Neural crest cell (in vitro differentiated cells): ENCODE results near the gene DUSP19. TPM values are rescaled to one million over a fixed set of nuclear protein-coding genes. Genes with fewer than 3 reads are reported as not detected.

ENCODE experiments used
- DNase-seq: peaks from one replicate; pipeline ENCODE4 v3.0.0; 2021; ENCODE audit warnings: low read depth, mixed read lengths, low spot score
- H3K27ac Mint-ChIP-seq: one replicate; pipeline ENCODE4 v1.8.0; 2021; ENCODE audit warnings: mild to moderate bottlenecking, mixed read lengths; ENCODE audit not compliant: unreplicated experiment
- H3K27me3 Mint-ChIP-seq: 2 replicates; pipeline ENCODE4 v1.8.0; 2021; ENCODE audit warnings: low read depth, mild to moderate bottlenecking, mixed read lengths
- H3K36me3 Mint-ChIP-seq: 2 replicates; pipeline ENCODE4 v1.8.0; 2021; ENCODE audit warnings: low read depth, mild to moderate bottlenecking, mixed read lengths
- H3K4me1 Mint-ChIP-seq: 2 replicates; pipeline ENCODE4 v1.8.0; 2021; ENCODE audit warnings: mixed read lengths
- H3K4me3 Mint-ChIP-seq: one replicate; pipeline ENCODE4 v1.8.0; 2021; ENCODE audit warnings: mild to moderate bottlenecking, mixed read lengths
- H3K9me3 Mint-ChIP-seq: 2 replicates; pipeline ENCODE4 v1.8.0; 2021; ENCODE audit warnings: mixed read lengths
- total RNA-seq: library from RNA; stranded (reverse); gene quantifications from 2 replicates; pipeline ENCODE4 v1.2.1, GENCODE V29; 2021
- TF ChIP-seq, protein P1 (sequence below): fragments of 200-600 bp; sonication (generic); conservative IDR thresholded peaks from 2 replicates; pipeline ENCODE4 v1.5.0; 2021; ENCODE audit warnings: antibody characterized with exemption, mild to moderate bottlenecking

DUSP19 gene
- total RNA-seq, 1 donor from 2014 or later = 3.5 TPM

GRCh38 chr2:183089192-183089851 is 10.8 kb downstream of the DUSP19 start:
- no peak for DNase-seq
- H3K4me1 Mint-ChIP-seq = no peaks in the 10 kb centered on the region

DNA sequence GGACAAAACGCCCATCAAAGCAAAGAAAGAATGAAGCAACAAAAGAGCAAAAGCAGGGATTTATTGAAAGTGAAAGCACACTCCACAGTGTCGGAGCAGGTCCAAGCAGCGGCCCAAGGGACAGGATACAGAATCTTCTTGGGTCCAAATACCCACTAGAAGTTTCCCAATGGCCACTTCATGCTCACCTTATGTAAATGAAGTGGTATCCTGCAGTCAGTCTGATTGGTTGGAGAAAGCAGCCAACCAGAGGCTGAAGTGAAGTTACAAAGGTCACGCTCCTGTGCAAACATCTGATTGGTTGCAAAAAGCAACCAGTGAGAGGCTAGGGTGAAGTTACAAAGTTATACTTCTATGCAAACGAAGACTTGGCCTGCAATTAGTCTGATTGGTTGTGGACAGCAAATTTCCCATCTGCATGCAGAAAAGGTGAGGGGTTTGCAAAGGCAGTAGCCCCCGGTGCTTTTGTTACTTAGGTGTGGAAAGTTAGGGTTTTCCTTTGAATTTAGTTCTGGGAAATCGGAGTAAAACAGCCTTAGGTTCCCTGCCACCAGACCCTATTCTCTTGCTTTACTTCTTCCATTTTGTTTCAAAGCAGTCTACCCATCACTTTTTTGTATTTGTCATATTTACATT is 12.9 kb downstream of the DUSP19 start:
- no peak for DNase-seq
- peaks cover 4% of the 10 kb centered on the region for H3K9me3 Mint-ChIP-seq
- H3K4me1 Mint-ChIP-seq = no peaks in the 10 kb centered on the region
- no peak overlapping the region for H3K27ac Mint-ChIP-seq
- no peak overlapping the region for H3K4me3 Mint-ChIP-seq
- TF ChIP-seq, protein P1, sequence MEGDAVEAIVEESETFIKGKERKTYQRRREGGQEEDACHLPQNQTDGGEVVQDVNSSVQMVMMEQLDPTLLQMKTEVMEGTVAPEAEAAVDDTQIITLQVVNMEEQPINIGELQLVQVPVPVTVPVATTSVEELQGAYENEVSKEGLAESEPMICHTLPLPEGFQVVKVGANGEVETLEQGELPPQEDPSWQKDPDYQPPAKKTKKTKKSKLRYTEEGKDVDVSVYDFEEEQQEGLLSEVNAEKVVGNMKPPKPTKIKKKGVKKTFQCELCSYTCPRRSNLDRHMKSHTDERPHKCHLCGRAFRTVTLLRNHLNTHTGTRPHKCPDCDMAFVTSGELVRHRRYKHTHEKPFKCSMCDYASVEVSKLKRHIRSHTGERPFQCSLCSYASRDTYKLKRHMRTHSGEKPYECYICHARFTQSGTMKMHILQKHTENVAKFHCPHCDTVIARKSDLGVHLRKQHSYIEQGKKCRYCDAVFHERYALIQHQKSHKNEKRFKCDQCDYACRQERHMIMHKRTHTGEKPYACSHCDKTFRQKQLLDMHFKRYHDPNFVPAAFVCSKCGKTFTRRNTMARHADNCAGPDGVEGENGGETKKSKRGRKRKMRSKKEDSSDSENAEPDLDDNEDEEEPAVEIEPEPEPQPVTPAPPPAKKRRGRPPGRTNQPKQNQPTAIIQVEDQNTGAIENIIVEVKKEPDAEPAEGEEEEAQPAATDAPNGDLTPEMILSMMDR = no peak
- H3K36me3 Mint-ChIP-seq = peaks cover 2% of the 10 kb centered on the region
- no peaks in the 10 kb centered on the region for H3K27me3 Mint-ChIP-seq

More at GRCh38 chr2:183089192-183089851, 10.8 kb downstream of the DUSP19 start:
- H3K4me3 Mint-ChIP-seq = no peak overlapping the region
- peaks cover 2% of the 10 kb centered on the region for H3K36me3 Mint-ChIP-seq
- no peaks in the 10 kb centered on the region for H3K27me3 Mint-ChIP-seq
- H3K27ac Mint-ChIP-seq = no peak overlapping the region
- TF ChIP-seq, protein P1 = no peak
- H3K9me3 Mint-ChIP-seq = peaks cover 4% of the 10 kb centered on the region

DNA sequence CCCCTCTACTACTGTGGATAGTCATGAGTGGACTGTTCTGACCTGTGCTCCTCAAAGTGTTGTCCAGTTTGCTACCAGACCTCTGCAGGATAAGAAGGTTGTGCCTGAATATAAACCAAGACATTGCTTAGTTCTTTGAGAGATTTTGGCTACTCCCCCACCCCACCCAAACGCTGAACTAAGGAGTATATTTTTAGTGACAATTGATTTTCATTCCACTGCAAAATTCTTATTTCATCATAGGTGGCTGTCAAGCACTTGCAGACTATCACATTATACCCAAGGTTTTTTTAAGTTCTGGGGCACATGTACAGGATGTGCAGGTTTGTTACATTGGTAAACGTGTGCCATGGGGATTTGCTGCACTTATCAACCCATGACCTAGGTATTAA is 13.4 kb downstream of the DUSP19 start:
- Mint-ChIP-seq H3K36me3 (peaks cover 2% of the 10 kb centered on the region), H3K4me3 (no peak overlapping the region), H3K27ac (no peak overlapping the region), H3K9me3 (peaks cover 4% of the 10 kb centered on the region), H3K27me3 (no peaks in the 10 kb centered on the region), H3K4me1 (no peaks in the 10 kb centered on the region)
- no peak for DNase-seq
- TF ChIP-seq, protein P1 = no peak

DNA sequence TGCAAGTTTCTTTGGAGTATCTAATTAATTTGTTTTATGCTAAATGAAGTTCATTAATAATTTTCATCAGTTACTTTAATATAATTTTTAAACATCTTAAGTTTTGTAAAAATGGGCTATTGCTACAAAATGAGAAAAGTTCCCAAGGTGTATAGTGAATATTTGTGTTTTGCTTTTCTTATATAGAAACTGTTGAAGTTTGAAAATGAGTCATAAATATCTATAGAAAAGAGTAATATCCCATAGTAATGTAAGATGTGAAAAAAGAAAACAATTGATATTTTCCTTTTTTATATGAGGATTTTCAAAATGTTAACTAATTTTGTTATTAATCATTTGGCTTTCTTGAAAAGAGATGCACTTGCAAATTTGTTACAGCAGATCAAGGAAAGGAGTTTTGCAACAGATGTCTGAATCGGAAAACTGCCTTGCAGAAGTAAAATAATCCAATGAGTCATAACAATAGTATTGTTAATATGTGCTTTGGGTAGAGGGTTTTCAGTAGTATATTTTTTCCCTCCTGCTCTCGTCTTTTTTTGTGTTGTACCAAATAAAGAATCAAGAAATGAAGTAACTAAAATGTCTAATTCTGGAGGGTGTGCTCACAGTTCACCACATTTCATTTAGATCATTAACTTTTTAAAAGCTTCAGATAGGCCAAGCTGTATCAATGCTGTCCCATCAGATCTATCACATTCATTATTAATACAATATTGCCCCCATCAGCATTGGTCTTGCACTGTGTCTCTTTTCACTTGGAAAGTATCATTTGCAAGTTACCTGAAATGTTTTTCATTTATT is 15.5 kb downstream of the DUSP19 start:
- Mint-ChIP-seq H3K9me3 (peaks cover 4% of the 10 kb centered on the region), H3K4me1 (no peaks in the 10 kb centered on the region), H3K36me3 (no peaks in the 10 kb centered on the region), H3K4me3 (no peak overlapping the region), H3K27ac (no peak overlapping the region), H3K27me3 (no peaks in the 10 kb centered on the region)
- TF ChIP-seq, protein P1 = no peak
- DNase-seq = no peak

- no peak overlapping the region for H3K27ac Mint-ChIP-seq
- H3K27me3 Mint-ChIP-seq = no peaks in the 10 kb centered on the region
- no peaks in the 10 kb centered on the region for H3K36me3 Mint-ChIP-seq
- TF ChIP-seq, protein P1 = no peak
- no peak overlapping the region for H3K4me3 Mint-ChIP-seq
- DNase-seq = no peak
- no peaks in the 10 kb centered on the region for H3K4me1 Mint-ChIP-seq
- H3K9me3 Mint-ChIP-seq = no peaks in the 10 kb centered on the region
Measured at GRCh38 chr2:183105402-183106134, 27.0 kb downstream of the DUSP19 start.
